Chondrocyte (in vitro differentiated cells): ENCODE measurements around the gene EEF1A2. TPM values are rescaled to one million over a fixed set of nuclear protein-coding genes. Genes with fewer than 3 reads are reported as not detected.

ENCODE experiments used
- DNase-seq: peaks from one replicate; pipeline ENCODE4 v3.0.0; 2021; ENCODE audit warnings: mixed read lengths, low spot score
- H3K27ac Mint-ChIP-seq: one replicate; pipeline ENCODE4 v1.8.0; 2021; ENCODE audit warnings: mild to moderate bottlenecking, moderate library complexity, mixed read lengths; ENCODE audit not compliant: unreplicated experiment
- H3K27me3 Mint-ChIP-seq: 2 replicates; pipeline ENCODE4 v1.8.0; 2021; ENCODE audit warnings: low read depth, mixed read lengths
- H3K36me3 Mint-ChIP-seq: 2 replicates; pipeline ENCODE4 v1.8.0; 2021; ENCODE audit warnings: low read depth, mixed read lengths
- H3K4me1 Mint-ChIP-seq: 2 replicates; pipeline ENCODE4 v1.8.0; 2021; ENCODE audit warnings: low read depth, mild to moderate bottlenecking, mixed read lengths
- H3K4me3 Mint-ChIP-seq: one replicate; pipeline ENCODE4 v1.8.0; 2021; ENCODE audit warnings: mild to moderate bottlenecking, moderate library complexity, mixed read lengths; ENCODE audit not compliant: unreplicated experiment
- H3K9me3 Mint-ChIP-seq: 2 replicates; pipeline ENCODE4 v1.8.0; 2021; ENCODE audit warnings: low read depth, mixed read lengths
- total RNA-seq: library from RNA; stranded (reverse); gene quantifications from 3 replicates; pipeline ENCODE4 v1.2.1, GENCODE V29; 2021
- TF ChIP-seq, protein P1 (sequence below): fragments of 200-600 bp; sonication (generic); IDR thresholded peaks from 2 replicates; pipeline ENCODE4 v1.5.0; 2021; ENCODE audit warnings: antibody characterized with exemption, mild to moderate bottlenecking, moderate library complexity

The EEF1A2 gene
- total RNA-seq, 1 donor from 2014 or later = 5.5 TPM

GRCh38 chr20:63462244-63462643 is 36.6 kb downstream of the EEF1A2 start:
- no peak overlapping the region for H3K27ac Mint-ChIP-seq
- H3K36me3 Mint-ChIP-seq = no peaks in the 10 kb centered on the region
- no peaks in the 10 kb centered on the region for H3K4me1 Mint-ChIP-seq
- H3K4me3 Mint-ChIP-seq = no peak overlapping the region
- TF ChIP-seq, protein P1, sequence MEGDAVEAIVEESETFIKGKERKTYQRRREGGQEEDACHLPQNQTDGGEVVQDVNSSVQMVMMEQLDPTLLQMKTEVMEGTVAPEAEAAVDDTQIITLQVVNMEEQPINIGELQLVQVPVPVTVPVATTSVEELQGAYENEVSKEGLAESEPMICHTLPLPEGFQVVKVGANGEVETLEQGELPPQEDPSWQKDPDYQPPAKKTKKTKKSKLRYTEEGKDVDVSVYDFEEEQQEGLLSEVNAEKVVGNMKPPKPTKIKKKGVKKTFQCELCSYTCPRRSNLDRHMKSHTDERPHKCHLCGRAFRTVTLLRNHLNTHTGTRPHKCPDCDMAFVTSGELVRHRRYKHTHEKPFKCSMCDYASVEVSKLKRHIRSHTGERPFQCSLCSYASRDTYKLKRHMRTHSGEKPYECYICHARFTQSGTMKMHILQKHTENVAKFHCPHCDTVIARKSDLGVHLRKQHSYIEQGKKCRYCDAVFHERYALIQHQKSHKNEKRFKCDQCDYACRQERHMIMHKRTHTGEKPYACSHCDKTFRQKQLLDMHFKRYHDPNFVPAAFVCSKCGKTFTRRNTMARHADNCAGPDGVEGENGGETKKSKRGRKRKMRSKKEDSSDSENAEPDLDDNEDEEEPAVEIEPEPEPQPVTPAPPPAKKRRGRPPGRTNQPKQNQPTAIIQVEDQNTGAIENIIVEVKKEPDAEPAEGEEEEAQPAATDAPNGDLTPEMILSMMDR = no peak
- no peak for DNase-seq
- H3K9me3 Mint-ChIP-seq = no peaks in the 10 kb centered on the region
- peaks cover 47% of the 10 kb centered on the region for H3K27me3 Mint-ChIP-seq

DNA sequence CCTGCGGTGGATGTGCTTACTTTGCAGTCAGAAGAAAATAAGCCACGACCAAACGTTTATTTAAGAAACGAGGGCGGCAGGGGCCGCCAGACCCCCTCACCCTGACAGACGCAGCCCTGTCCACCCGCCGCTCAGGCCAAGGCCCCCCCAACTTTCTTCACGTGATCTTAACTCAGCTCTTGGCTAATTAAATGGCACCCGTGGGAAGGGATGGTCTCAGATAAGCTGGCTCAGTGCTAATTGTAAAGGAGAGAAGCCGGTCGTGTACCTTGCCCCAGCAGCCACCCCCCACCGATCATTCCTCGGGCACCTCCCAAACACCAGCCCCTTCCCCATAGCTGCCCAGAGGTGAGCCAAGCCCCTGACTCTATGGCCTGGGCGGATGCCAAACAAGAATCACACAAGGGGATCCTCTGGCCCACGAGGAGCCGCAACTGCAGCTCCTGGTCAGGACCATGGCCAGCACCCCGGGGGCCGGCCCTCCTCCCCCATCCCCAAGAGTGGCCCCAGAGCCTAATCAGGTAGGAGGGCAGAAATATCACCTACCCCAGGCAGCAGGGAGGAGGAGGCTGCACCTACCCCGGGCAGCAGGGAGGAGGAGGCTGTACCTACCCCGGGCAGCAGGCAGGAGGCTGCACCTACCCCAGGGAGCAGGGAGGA is 37.6 kb downstream of the EEF1A2 start:
- no peaks in the 10 kb centered on the region for H3K4me1 Mint-ChIP-seq

DNA sequence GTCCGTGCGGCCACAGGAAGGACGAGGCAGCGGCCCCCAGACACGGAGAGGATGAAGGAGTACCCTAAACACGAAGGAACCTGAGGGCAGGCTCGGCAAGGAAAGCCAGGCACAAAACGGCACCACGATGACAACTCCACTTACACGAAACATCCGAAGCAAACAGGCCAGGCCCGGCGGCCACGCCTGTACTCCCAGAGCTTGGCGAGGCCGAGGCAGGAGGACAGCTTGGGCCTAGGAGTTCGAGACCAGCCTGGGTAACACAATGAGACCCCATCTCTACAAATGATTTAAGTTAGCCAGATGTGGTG is 39.9 kb downstream of the EEF1A2 start:
- no peak for DNase-seq
- Mint-ChIP-seq H3K4me1 (peaks cover 3% of the 10 kb centered on the region), H3K27ac (no peak overlapping the region), H3K36me3 (no peaks in the 10 kb centered on the region), H3K9me3 (no peaks in the 10 kb centered on the region), H3K4me3 (no peak overlapping the region), H3K27me3 (peaks cover 34% of the 10 kb centered on the region)
- TF ChIP-seq, protein P1 = no peak

More for the DNA sequence above, 37.6 kb downstream of the EEF1A2 start:
- Mint-ChIP-seq H3K36me3 (no peaks in the 10 kb centered on the region), H3K4me3 (no peak overlapping the region), H3K27me3 (peaks cover 40% of the 10 kb centered on the region), H3K27ac (no peak overlapping the region), H3K9me3 (no peaks in the 10 kb centered on the region)
- DNase-seq = no peak
- TF ChIP-seq, protein P1 = no peak

GRCh38 chr20:63458170-63459069 is 40.5 kb downstream of the EEF1A2 start:
- Mint-ChIP-seq H3K9me3 (no peaks in the 10 kb centered on the region), H3K27ac (no peak overlapping the region), H3K36me3 (no peaks in the 10 kb centered on the region), H3K27me3 (peaks cover 32% of the 10 kb centered on the region), H3K4me3 (no peak overlapping the region), H3K4me1 (peaks cover 6% of the 10 kb centered on the region)
- no peak for DNase-seq
- TF ChIP-seq, protein P1 = no peak

GRCh38 chr20:63457737-63458136 is 41.1 kb downstream of the EEF1A2 start:
- H3K4me1 Mint-ChIP-seq = peaks cover 6% of the 10 kb centered on the region
- TF ChIP-seq, protein P1 = no peak
- no peak overlapping the region for H3K27ac Mint-ChIP-seq
- H3K27me3 Mint-ChIP-seq = peaks cover 28% of the 10 kb centered on the region
- no peaks in the 10 kb centered on the region for H3K9me3 Mint-ChIP-seq
- no peaks in the 10 kb centered on the region for H3K36me3 Mint-ChIP-seq
- H3K4me3 Mint-ChIP-seq = no peak overlapping the region
- no peak for DNase-seq
